ENCODE measurements around the gene NIPAL3.

DNA sequence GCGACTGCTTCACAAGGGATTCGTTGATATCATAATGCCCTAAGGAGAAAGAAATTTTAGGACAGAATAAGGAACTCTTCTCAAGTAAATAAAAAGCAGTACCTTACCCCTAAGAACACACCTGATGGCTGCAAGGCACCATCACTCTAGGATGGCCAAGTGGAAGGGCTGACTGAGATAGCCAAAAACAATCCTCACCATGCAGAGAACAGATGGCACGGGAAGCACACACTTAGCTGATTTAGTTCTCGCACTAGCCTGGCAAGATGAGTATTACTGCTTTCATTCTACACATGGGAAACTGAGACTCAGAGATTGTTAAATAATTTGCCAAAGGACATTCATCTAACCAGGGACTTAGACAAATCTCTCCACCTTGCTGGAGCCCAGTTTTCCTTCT, 45.8 kb upstream of the NIPAL3 start:
- TF ChIP-seq, protein P1, sequence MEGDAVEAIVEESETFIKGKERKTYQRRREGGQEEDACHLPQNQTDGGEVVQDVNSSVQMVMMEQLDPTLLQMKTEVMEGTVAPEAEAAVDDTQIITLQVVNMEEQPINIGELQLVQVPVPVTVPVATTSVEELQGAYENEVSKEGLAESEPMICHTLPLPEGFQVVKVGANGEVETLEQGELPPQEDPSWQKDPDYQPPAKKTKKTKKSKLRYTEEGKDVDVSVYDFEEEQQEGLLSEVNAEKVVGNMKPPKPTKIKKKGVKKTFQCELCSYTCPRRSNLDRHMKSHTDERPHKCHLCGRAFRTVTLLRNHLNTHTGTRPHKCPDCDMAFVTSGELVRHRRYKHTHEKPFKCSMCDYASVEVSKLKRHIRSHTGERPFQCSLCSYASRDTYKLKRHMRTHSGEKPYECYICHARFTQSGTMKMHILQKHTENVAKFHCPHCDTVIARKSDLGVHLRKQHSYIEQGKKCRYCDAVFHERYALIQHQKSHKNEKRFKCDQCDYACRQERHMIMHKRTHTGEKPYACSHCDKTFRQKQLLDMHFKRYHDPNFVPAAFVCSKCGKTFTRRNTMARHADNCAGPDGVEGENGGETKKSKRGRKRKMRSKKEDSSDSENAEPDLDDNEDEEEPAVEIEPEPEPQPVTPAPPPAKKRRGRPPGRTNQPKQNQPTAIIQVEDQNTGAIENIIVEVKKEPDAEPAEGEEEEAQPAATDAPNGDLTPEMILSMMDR (IDR thresholded peaks at IDR 0.05): no peak
- TF ChIP-seq POLR2A (IDR thresholded peaks at IDR 0.05): no peak

All from testis (tissue), 2 donors.